Measurements from ENCODE around the gene LPAR5.

- no peak for TF ChIP-seq CTCF (conservative IDR thresholded peaks at IDR 0.05; ENCODE audit: low read depth, low read length)
- no peak for TF ChIP-seq EZH2 (IDR thresholded peaks at IDR 0.05; ENCODE audit: low read length, unreplicated experiment)
Observed at GRCh38 chr12:6638305-6638704, 2.5 kb upstream of the LPAR5 start.

Measured in PC-3 (cell line).